ENCODE measurements around the gene ARHGAP19.

GRCh38 chr10:97230146-97230545 is 62.3 kb downstream of the ARHGAP19 start:
- no peak for TF ChIP-seq POLR2A (IDR thresholded peaks at IDR 0.05)
- no peak for TF ChIP-seq CTCF (IDR thresholded peaks at IDR 0.05)

All from thyroid gland (tissue), 4 donors.